GM21529 (cell line): Measurements from ENCODE around the gene COX19.

ENCODE experiments used
- ATAC-seq: cut with Tn5 transposase; IDR thresholded peaks from one replicate; pipeline ENCODE4 v1.9.1; 2021; ENCODE audit not compliant: unreplicated experiment

COX19 gene

GRCh38 chr7:992709-993607, 17.6 kb upstream of the COX19 start:
- peak; percentile 95 for ATAC-seq

- ATAC-seq, result no peak
These were observed 16.6 kb upstream of the COX19 start for GRCh38 chr7:991729-992656.

- no peak for ATAC-seq
These were observed 15.8 kb upstream of the COX19 start for GRCh38 chr7:990933-991728.

GRCh38 chr7:990352-990932, 15.1 kb upstream of the COX19 start:
- no peak for ATAC-seq

GRCh38 chr7:988963-989529, 13.7 kb upstream of the COX19 start:
- no peak for ATAC-seq

- ATAC-seq, result no peak
These were observed 13.1 kb upstream of the COX19 start for GRCh38 chr7:988426-988911.

- ATAC-seq, result no peak
These were observed 12.6 kb upstream of the COX19 start for GRCh38 chr7:987909-988308.

- no peak for ATAC-seq
These were observed 11.7 kb upstream of the COX19 start for GRCh38 chr7:986766-987751.

GRCh38 chr7:985915-986741, 10.8 kb upstream of the COX19 start:
- ATAC-seq, result no peak

- ATAC-seq, result no peak
These were observed 9.7 kb upstream of the COX19 start for GRCh38 chr7:985127-985416.

GRCh38 chr7:984361-985126, 9.2 kb upstream of the COX19 start:
- ATAC-seq, result no peak

- no peak for ATAC-seq
These were observed 8.3 kb upstream of the COX19 start for GRCh38 chr7:983616-984071.

- ATAC-seq, result no peak
These were observed 7.8 kb upstream of the COX19 start, which contains the start of gene CYP2W1 for GRCh38 chr7:983004-983615. Gene CYP2W1, plus strand, starts transcription at chr7:983181. Its CDS starts 31 bp downstream, at chr7:983212.

- ATAC-seq, result no peak
These were observed 7.2 kb upstream of the COX19 start for GRCh38 chr7:982511-983003.

- ATAC-seq, result no peak
These were observed 6.6 kb upstream of the COX19 start for GRCh38 chr7:981793-982510.
